SU-DHL-6 (cell line): ENCODE measurements around the gene MAP2K4.
A peak's percentile ranks its signal among the peaks of the same experiment; 100 is the strongest.

Experiments used
- H2AFZ ChIP-seq: fragments of 200-600 bp; sonication (generic); 2 replicates; pipeline ENCODE4 v1.6.1; 2014; ENCODE audit warnings: low read depth, mild to moderate bottlenecking, moderate library complexity, mixed read lengths, antibody characterized with exemption, low read length; ENCODE audit not compliant: severe bottlenecking
- H3F3A ChIP-seq: fragments of 200-600 bp; shearing (Covaris generic); 2 replicates; pipeline ENCODE4 v1.6.0; 2016; ENCODE audit warnings: antibody characterized with exemption, mild to moderate bottlenecking; ENCODE audit not compliant: insufficient read depth
- H3K27ac ChIP-seq: fragments of 200-600 bp; sonication (generic); 2 replicates; pipeline ENCODE4 v1.5.1; 2016; ENCODE audit warnings: low read depth, mild to moderate bottlenecking, low read length, moderate library complexity, mixed read lengths
- H3K27me3 ChIP-seq: fragments of 200-600 bp; sonication (generic), shearing (Covaris generic); 2 replicates; pipeline ENCODE4 v1.6.0; 2014; ENCODE audit warnings: mild to moderate bottlenecking, low read length
- H3K36me3 ChIP-seq: fragments of 200-600 bp; sonication (generic); 2 replicates; pipeline ENCODE4 v1.6.1; 2014; ENCODE audit warnings: mild to moderate bottlenecking, low read length, mixed read lengths
- H3K4me2 ChIP-seq: fragments of 300-600, 200-600 bp; shearing (Covaris generic), sonication (generic); 2 replicates; pipeline ENCODE4 v1.6.0; 2014; ENCODE audit warnings: low read length, low read depth, mild to moderate bottlenecking; ENCODE audit not compliant: poor library complexity, severe bottlenecking
- H3K4me3 ChIP-seq: fragments of 200-600 bp; sonication (generic); 2 replicates; pipeline ENCODE4 v1.5.1; 2014; ENCODE audit warnings: antibody characterized with exemption, low read length, mild to moderate bottlenecking, mixed read lengths; ENCODE audit not compliant: insufficient read depth, poor library complexity, severe bottlenecking
- H3K79me2 ChIP-seq: fragments of 200-600 bp; sonication (generic); 2 replicates; pipeline ENCODE4 v1.6.1; 2014; ENCODE audit warnings: mild to moderate bottlenecking, low read length, moderate library complexity; ENCODE audit not compliant: insufficient read depth
- H3K9ac ChIP-seq: fragments of 200-600 bp; sonication (generic); 2 replicates; pipeline ENCODE4 v1.7.0; 2014; ENCODE audit warnings: mild to moderate bottlenecking, low read length
- H3K9me2 ChIP-seq: fragments of 200-600 bp; sonication (generic); replicated peaks from 2 replicates; pipeline ENCODE4 v1.6.1; 2014; ENCODE audit warnings: low read length; ENCODE audit not compliant: insufficient read depth
- H3K9me3 ChIP-seq: fragments of 200-600 bp; sonication (generic); 2 replicates; pipeline ENCODE4 v1.6.1; 2014; ENCODE audit warnings: low read length, mixed read lengths; ENCODE audit not compliant: insufficient read depth
- H4K20me1 ChIP-seq: fragments of 200-600 bp; sonication (generic); 2 replicates; pipeline ENCODE4 v1.6.1; 2014; ENCODE audit warnings: low read depth, mild to moderate bottlenecking, antibody characterized with exemption, low read length, moderate library complexity, mixed read lengths
- CTCF ChIP-seq: fragments of 200-600 bp; sonication (generic); IDR thresholded peaks from one replicate; pipeline ENCODE4 v1.5.1; 2017; ENCODE audit warnings: antibody characterized with exemption, mild to moderate bottlenecking, low read length, moderate library complexity; ENCODE audit not compliant: insufficient read depth, poor library complexity, severe bottlenecking
- EZH2phosphoT487 ChIP-seq: fragments of 200-600 bp; sonication (generic), shearing (Covaris generic); conservative IDR thresholded peaks from 2 replicates; pipeline ENCODE4 v1.6.1; 2018; ENCODE audit warnings: mild to moderate bottlenecking, antibody characterized with exemption, low read length, moderate library complexity, mixed read lengths

The MAP2K4 gene

GRCh38 chr17:12021623-12022140, 1.0 kb downstream of the MAP2K4 start:
- no peaks in the 10 kb centered on the region for H3K36me3 ChIP-seq
- H3K9me2 ChIP-seq: no peaks in the 10 kb centered on the region
- peaks cover 17% of the 10 kb centered on the region for H3K79me2 ChIP-seq
- H2AFZ ChIP-seq: peak overlapping the region; percentile 42
- peaks cover 29% of the 10 kb centered on the region for H4K20me1 ChIP-seq
- H3K9me3 ChIP-seq: no peaks in the 10 kb centered on the region
- no peak for TF ChIP-seq EZH2phosphoT487
- no peak for TF ChIP-seq CTCF
- no peak overlapping the region for H3K27ac ChIP-seq
- no peaks in the 10 kb centered on the region for H3K27me3 ChIP-seq
- peak overlapping the region; percentile 85 for H3K4me3 ChIP-seq
- H3K4me2 ChIP-seq: peak overlapping the region; percentile 52
- H3F3A ChIP-seq: 0 out of 2 replicates have a peak, but pooled peaks cover 6% of the 10 kb centered on the region
- H3K9ac ChIP-seq: peak overlapping the region; percentile 85

- peaks cover 35% of the 10 kb centered on the region for H4K20me1 ChIP-seq
- no peak overlapping the region for H3K4me3 ChIP-seq
- no peak overlapping the region for H2AFZ ChIP-seq
- 0 out of 2 replicates have a peak, but pooled peaks cover 6% of the 10 kb centered on the region for H3F3A ChIP-seq
- no peak overlapping the region for H3K9ac ChIP-seq
- no peaks in the 10 kb centered on the region for H3K9me3 ChIP-seq
- H3K9me2 ChIP-seq: no peaks in the 10 kb centered on the region
- peak overlapping the region; percentile 52 for H3K4me2 ChIP-seq
- TF ChIP-seq CTCF: no peak
- no peak for TF ChIP-seq EZH2phosphoT487
- H3K36me3 ChIP-seq: no peaks in the 10 kb centered on the region
- peaks cover 17% of the 10 kb centered on the region for H3K79me2 ChIP-seq
- H3K27ac ChIP-seq: no peak overlapping the region
- no peaks in the 10 kb centered on the region for H3K27me3 ChIP-seq
Measured at GRCh38 chr17:12022310-12022709, 1.6 kb downstream of the MAP2K4 start.

- TF ChIP-seq CTCF (no peak), EZH2phosphoT487 (no peak)
- no peak overlapping the region for H2AFZ ChIP-seq
- H3K27ac ChIP-seq: no peak overlapping the region
- H3K9me3 ChIP-seq: no peaks in the 10 kb centered on the region
- no peak overlapping the region for H3K4me2 ChIP-seq
- no peak overlapping the region for H3K9ac ChIP-seq
- H3K9me2 ChIP-seq: no peaks in the 10 kb centered on the region
- H3K27me3 ChIP-seq: no peaks in the 10 kb centered on the region
- peaks cover 17% of the 10 kb centered on the region for H3K79me2 ChIP-seq
- H3K36me3 ChIP-seq: no peaks in the 10 kb centered on the region
- H4K20me1 ChIP-seq: peaks cover 39% of the 10 kb centered on the region
- no peak overlapping the region for H3K4me3 ChIP-seq
- H3F3A ChIP-seq: 0 out of 2 replicates have a peak, but pooled peaks cover 6% of the 10 kb centered on the region
Measured at GRCh38 chr17:12024327-12024726, 3.6 kb downstream of the MAP2K4 start.
